IMR-90 (cell line): ENCODE measurements around the gene FGF9. TPM values are rescaled to one million over a fixed set of nuclear protein-coding genes. Genes with fewer than 3 reads are reported as not detected.

Experiments used
- ATAC-seq: fragments of 200-7000 bp; cut with Tn5 transposase; 2 replicates; pipeline ENCODE4 v1.9.1; 2020; ENCODE audit warnings: low read depth, mild to moderate bottlenecking, moderate library complexity
- BruUV-seq: library from RNA; stranded (reverse); fragments of 400-500 nt; replicated peaks from 2 replicates; lab custom pipeline; 2021; lab: Mats Ljungman, UMichigan
- CTCF ChIA-PET: fragments of 300-600 bp; formaldehyde crosslinking; extraction: SDS; loops from one replicate; lab custom pipeline; 2021; ENCODE audit warnings: antibody characterized with exemption; lab: Yijun Ruan, JAX
- POLR2A ChIA-PET: fragments of 300-600 bp; sonication (Branson Sonifier 250); formaldehyde crosslinking; loops from one replicate; lab custom pipeline; 2022; ENCODE audit warnings: antibody characterized with exemption; ENCODE audit not compliant: unreplicated experiment; lab: Charles Lee
- DNase-seq: peaks from one replicate; pipeline ENCODE4 v3.0.0; 2013
- H2AFZ ChIP-seq: replicated peaks from 2 replicates; pipeline ENCODE3; 2013; ENCODE audit warnings: low read length, mild to moderate bottlenecking; ENCODE audit not compliant: poor library complexity
- H2AK5ac ChIP-seq: 2 replicates; pipeline ENCODE4 v1.6.1; 2013; ENCODE audit warnings: low read depth, low read length, inconsistent platforms
- H2AK9ac ChIP-seq: replicated peaks from 2 replicates; pipeline ENCODE3; 2013; ENCODE audit warnings: mild to moderate bottlenecking, low read depth, low read length, moderate library complexity; ENCODE audit not compliant: poor library complexity
- H2BK120ac ChIP-seq: 2 replicates; pipeline ENCODE4 v1.6.1; 2013; ENCODE audit warnings: low read depth, low read length, inconsistent platforms
- H2BK15ac ChIP-seq: 3 replicates; pipeline ENCODE4 v1.6.1; 2013; ENCODE audit warnings: low read depth, low read length, inconsistent platforms
- H2BK20ac ChIP-seq: 2 replicates; pipeline ENCODE4 v1.6.1; 2013; ENCODE audit warnings: low read depth, mild to moderate bottlenecking, inconsistent platforms, low read length, moderate library complexity
- H2BK5ac ChIP-seq: 2 replicates; pipeline ENCODE4 v1.6.1; 2013; ENCODE audit warnings: mild to moderate bottlenecking, low read depth, low read length, inconsistent platforms; ENCODE audit not compliant: poor library complexity, severe bottlenecking
- H3K14ac ChIP-seq: replicated peaks from 2 replicates; pipeline ENCODE4 v1.6.1; 2013; ENCODE audit warnings: low read depth, low read length, inconsistent platforms
- H3K18ac ChIP-seq: 2 replicates; pipeline ENCODE4 v1.6.1; 2013; ENCODE audit warnings: low read depth, low read length, control low read depth
- H3K23ac ChIP-seq: 2 replicates; pipeline ENCODE4 v1.6.1; 2013; ENCODE audit warnings: low read depth, low read length, inconsistent platforms
- H3K27ac ChIP-seq: 2 replicates; pipeline ENCODE4 v1.5.1; 2013; ENCODE audit warnings: mild to moderate bottlenecking, control low read depth, low read length; ENCODE audit not compliant: insufficient read depth
- H3K27me3 ChIP-seq: 2 replicates; pipeline ENCODE4 v1.6.1; 2013; ENCODE audit warnings: low read length; ENCODE audit not compliant: control insufficient read depth, insufficient read depth
- H3K36me3 ChIP-seq: 2 replicates; pipeline ENCODE4 v1.6.1; 2013; ENCODE audit warnings: low read length, mixed read lengths; ENCODE audit not compliant: control insufficient read depth, insufficient read depth
- H3K4ac ChIP-seq: 2 replicates; pipeline ENCODE4 v1.6.1; 2013; ENCODE audit warnings: low read depth, low read length, inconsistent platforms
- H3K4me1 ChIP-seq: 2 replicates; pipeline ENCODE4 v1.6.1; 2013; ENCODE audit warnings: low read length, mixed read lengths; ENCODE audit not compliant: control insufficient read depth, insufficient read depth
- H3K4me2 ChIP-seq: 2 replicates; pipeline ENCODE4 v1.6.1; 2013; ENCODE audit warnings: low read depth, mild to moderate bottlenecking, control low read depth, low read length, moderate library complexity
- H3K4me3 ChIP-seq: 2 replicates; pipeline ENCODE4 v1.5.1; 2013; ENCODE audit warnings: low read depth, mild to moderate bottlenecking, control low read depth, low read length, moderate library complexity; ENCODE audit not compliant: insufficient read depth
- H3K56ac ChIP-seq: 2 replicates; pipeline ENCODE4 v1.6.1; 2013; ENCODE audit warnings: low read length, inconsistent platforms; ENCODE audit not compliant: insufficient read depth; ENCODE audit errors: extremely low read depth
- H3K79me1 ChIP-seq, 2 experiments: 2 replicates each; pipeline ENCODE4 v1.6.1; 2013; ENCODE audit warnings: low read length in 2 of 2, inconsistent platforms in 1 of 2, low read depth in 1 of 2
- H3K9ac ChIP-seq: 2 replicates; pipeline ENCODE4 v1.6.1; 2013; ENCODE audit warnings: low read depth, low read length, control low read depth
- H3K9me1 ChIP-seq: 2 replicates; pipeline ENCODE4 v1.6.1; 2013; ENCODE audit warnings: low read length, inconsistent platforms; ENCODE audit not compliant: insufficient read depth
- H3K9me3 ChIP-seq: 2 replicates; pipeline ENCODE4 v1.6.1; 2013; ENCODE audit warnings: low read length; ENCODE audit not compliant: control insufficient read depth, insufficient read depth
- H4K20me1 ChIP-seq: 2 replicates; pipeline ENCODE4 v1.6.1; 2013; ENCODE audit warnings: low read length, inconsistent platforms; ENCODE audit not compliant: insufficient read depth
- H4K5ac ChIP-seq: 2 replicates; pipeline ENCODE4 v1.6.1; 2013; ENCODE audit warnings: mild to moderate bottlenecking, low read depth, low read length, control low read depth
- H4K8ac ChIP-seq, 2 experiments: 2 replicates each; pipeline ENCODE4 v1.6.1; 2013; ENCODE audit warnings: low read depth in 2 of 2, low read length in 2 of 2, control low read depth in 1 of 2, inconsistent platforms in 1 of 2
- H4K91ac ChIP-seq: 2 replicates; pipeline ENCODE4 v1.6.1; 2013; ENCODE audit warnings: low read depth, low read length, inconsistent platforms; ENCODE audit not compliant: insufficient read depth
- CHD1 ChIP-seq: IDR thresholded peaks from 2 replicates; pipeline ENCODE4 v1.6.1; 2012; ENCODE audit warnings: low read depth, low read length, improper control_type of control experiment
- CTCF ChIP-seq: conservative IDR thresholded peaks from 2 replicates; pipeline ENCODE4 v1.5.1; 2012; ENCODE audit warnings: mild to moderate bottlenecking, low read depth, low read length, improper control_type of control experiment
- ELK1 ChIP-seq: fragments of 150-350 bp; IDR thresholded peaks from 2 replicates; pipeline ENCODE4 v1.6.1; 2016; ENCODE audit warnings: low read depth, mild to moderate bottlenecking, low read length, moderate library complexity, borderline replicate concordance
- FOS ChIP-seq: fragments of 150-350 bp; IDR thresholded peaks from 2 replicates; pipeline ENCODE4 v1.6.1; 2016; ENCODE audit warnings: low read depth, low read length
- MAFK ChIP-seq: IDR thresholded peaks from 2 replicates; pipeline ENCODE4 v1.6.1; 2012; ENCODE audit warnings: low read depth, low read length, improper control_type of control experiment
- MAZ ChIP-seq: IDR thresholded peaks from 2 replicates; pipeline ENCODE4 v1.6.1; 2012; ENCODE audit warnings: low read depth, mild to moderate bottlenecking, low read length, improper control_type of control experiment, moderate library complexity, borderline replicate concordance
- MXI1 ChIP-seq: IDR thresholded peaks from 2 replicates; pipeline ENCODE4 v1.6.1; 2012; ENCODE audit warnings: low read depth, mild to moderate bottlenecking, low read length, moderate library complexity, borderline replicate concordance
- NFE2L2 ChIP-seq: fragments of 150-350 bp; IDR thresholded peaks from 2 replicates; pipeline ENCODE4 v1.6.1; 2016; ENCODE audit warnings: low read depth, mild to moderate bottlenecking, low read length
- POLR2A ChIP-seq: IDR thresholded peaks from 2 replicates; pipeline ENCODE4 v1.6.1; 2012; ENCODE audit warnings: mild to moderate bottlenecking, low read depth, low read length
- RAD21 ChIP-seq: IDR thresholded peaks from 2 replicates; pipeline ENCODE4 v1.6.1; 2012; ENCODE audit warnings: low read length, improper control_type of control experiment
- RFX5 ChIP-seq: IDR thresholded peaks from 2 replicates; pipeline ENCODE4 v1.8.0; 2012; ENCODE audit warnings: low read depth, mild to moderate bottlenecking, low read length, moderate library complexity
- SMC3 ChIP-seq: fragments of 150-350 bp; IDR thresholded peaks from 2 replicates; pipeline ENCODE4 v1.6.1; 2016; ENCODE audit warnings: low read depth, mild to moderate bottlenecking, antibody characterized with exemption, low read length, moderate library complexity
- WGBS, 2 experiments: methylation state at CpG; one replicate each; pipeline versions ENCODE4 v1.1.5 to v1.1.7; 2013; ENCODE audit warnings: missing lambda C conversion rate in 2 of 2; ENCODE audit not compliant: insufficient read length in 1 of 2; ENCODE audit errors: extremely low coverage in 2 of 2; 5-methylcytosine and 5-hydroxymethylcytosine counted together
- dilution Hi-C: fragments of 300-500 bp; cut with HindIII; formaldehyde crosslinking; loops from one replicate; pipeline ENCODE4 v1.14.3; 2018; ENCODE audit warnings: low sequenced_read_pairs; ENCODE audit not compliant: unreplicated experiment
- in situ Hi-C: fragments of 300-500 bp; cut with MboI; formaldehyde crosslinking; loops from 3 replicates; pipeline ENCODE4 v1.14.3; 2019; ENCODE audit warnings: low sequenced_read_pairs, inconsistent platforms, mixed read lengths
- intact Hi-C: fragments of 100-400 bp; cut with micrococcal nuclease; formaldehyde crosslinking; loops from 2 replicates; pipeline ENCODE4 v1.10.0; 2022
- polyA plus RNA-seq, 3 experiments: library from polyadenylated mRNA; depleted of rRNA; stranded (reverse); fragments of >200 nt; gene quantifications; 2 replicates each; pipeline ENCODE4 v1.2.3, GENCODE V29; 2012; ENCODE audit warnings: low replicate concordance in 1 of 3
- total RNA-seq: library from RNA; depleted of rRNA; stranded (reverse); fragments of >200 nt; gene quantifications from 2 replicates; pipeline ENCODE4 v1.2.3, GENCODE V29; 2012

FGF9 gene
- total and polyA plus RNA-seq, 2 of the 4 experiments (the other 2 are of a cell fraction) = under 0.01 to 0.05 TPM

GRCh38 chr13:21637296-21637695 is 33.6 kb upstream of the FGF9 start:
- H2AK9ac ChIP-seq = peak overlapping the region; percentile 69
- no peak overlapping the region for H3K56ac ChIP-seq
- ChIA-PET CTCF (interaction anchor here (1.3 to 1.7 kb wide), 4 partner anchors 11 to 640 kb away, joined by 3 to 5 read pairs (median 4); no protein-coding TSS in a partner anchor), POLR2A (no interaction called here)
- H3K27me3 ChIP-seq = peaks cover 2% of the 10 kb centered on the region
- in situ Hi-C loops = loop anchor here (25.0 kb wide), 3 partner anchors 1150 to 1675 kb away; no protein-coding TSS in a partner anchor
- no peak overlapping the region for H3K4ac ChIP-seq
- H2AK5ac ChIP-seq = no peak overlapping the region
- H3K14ac ChIP-seq = no peak overlapping the region
- H3K9me3 ChIP-seq = no peaks in the 10 kb centered on the region
- H3K9me1 ChIP-seq = no peaks in the 10 kb centered on the region; the same call in 1 of the 2 replicates
- dilution Hi-C loops = no loop called here
- H4K20me1 ChIP-seq = no peaks in the 10 kb centered on the region
- no peak overlapping the region for H2BK120ac ChIP-seq
- H3K79me1 ChIP-seq = no peaks in the 10 kb centered on the region
- H3K23ac ChIP-seq = no peak overlapping the region
- no peak overlapping the region for H2BK20ac ChIP-seq
- no peak overlapping the region for H4K5ac ChIP-seq
- H3K4me2 ChIP-seq = no peak overlapping the region
- intact Hi-C loops = loop anchor here (5.0 kb wide), 2 partner anchors 35 to 550 kb away; partner anchors contain the start of gene FGF9
- no peak overlapping the region for H2BK5ac ChIP-seq
- H3K4me3 ChIP-seq = no peak overlapping the region
- ATAC-seq (peak; percentile 32; the same call in 1 of the 2 replicates), DNase-seq (peak; percentile 43)
- H3K18ac ChIP-seq = no peak overlapping the region
- no peak overlapping the region for H4K8ac ChIP-seq
- H3K36me3 ChIP-seq = no peaks in the 10 kb centered on the region
- H3K27ac ChIP-seq = no peak overlapping the region
- no peak overlapping the region for H3K9ac ChIP-seq
- H3K4me1 ChIP-seq = peaks cover 3% of the 10 kb centered on the region; the same call in 1 of the 2 replicates
- no peak overlapping the region for H2BK15ac ChIP-seq
- BruUV-seq = no TSS peak
- no peak overlapping the region for H4K91ac ChIP-seq
- no CpG with 5 or more reads among the region's 13 CpGs for WGBS, 2 experiments
- H2AFZ ChIP-seq = peak overlapping the region; percentile 48
- TF ChIP-seq MXI1 = no peak
- no peak for TF ChIP-seq NFE2L2
- TF ChIP-seq RAD21 = no peak
- no peak for TF ChIP-seq MAFK
- TF ChIP-seq RFX5 = no peak
- TF ChIP-seq CHD1 = no peak
- TF ChIP-seq CTCF = no peak
- no peak for TF ChIP-seq SMC3
- no peak for TF ChIP-seq ELK1
- no peak for TF ChIP-seq FOS
- no peak for TF ChIP-seq POLR2A
- TF ChIP-seq MAZ = no peak
